Measurements from ENCODE around the gene HOTAIR.

HOTAIR gene

DNA sequence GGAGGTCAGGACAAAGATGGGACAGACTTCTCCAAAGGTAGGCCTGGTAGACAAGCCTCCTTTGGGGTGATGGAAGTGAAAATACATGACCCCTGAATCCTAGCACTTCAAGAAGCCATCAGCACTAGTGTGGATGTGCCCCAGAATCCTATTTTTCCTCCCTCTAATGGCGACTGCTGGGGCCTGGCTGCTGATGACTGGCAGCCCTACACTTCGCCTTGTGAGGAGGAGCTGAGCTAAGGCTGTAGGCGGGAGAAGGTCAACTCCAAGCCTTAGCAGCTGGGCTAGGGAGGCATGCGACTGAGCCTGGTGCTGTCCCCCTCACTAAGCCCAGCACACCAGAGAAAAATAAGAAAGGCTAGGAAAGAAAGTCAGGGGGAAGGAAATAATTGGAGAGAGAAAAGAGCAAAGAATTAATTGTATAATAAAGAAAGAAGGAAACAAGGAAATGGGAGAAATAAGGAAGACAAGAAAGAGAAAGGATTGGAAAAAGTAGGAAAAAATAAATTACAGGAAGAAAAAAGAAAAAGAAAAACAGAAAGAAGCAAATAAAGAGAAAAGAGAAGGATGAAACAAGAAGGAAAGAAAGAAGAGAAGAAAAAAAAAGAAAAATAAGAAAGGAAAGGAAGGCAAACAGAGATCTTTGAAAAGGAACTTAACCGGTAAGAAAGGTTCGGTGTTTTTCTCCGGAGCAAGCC is 5.5 kb upstream of the HOTAIR start:
- peaks cover 8 to 24% of the 10 kb centered on the region in 2 experiments for H3K4me1 ChIP-seq (ENCODE audit: control insufficient read depth in 1 of 2, insufficient read depth in 1 of 2, low read depth in 1 of 2, low read length in 1 of 2)
- H3K27me3 ChIP-seq = peaks cover 100% of the 10 kb centered on the region
- TF ChIP-seq, protein P1, sequence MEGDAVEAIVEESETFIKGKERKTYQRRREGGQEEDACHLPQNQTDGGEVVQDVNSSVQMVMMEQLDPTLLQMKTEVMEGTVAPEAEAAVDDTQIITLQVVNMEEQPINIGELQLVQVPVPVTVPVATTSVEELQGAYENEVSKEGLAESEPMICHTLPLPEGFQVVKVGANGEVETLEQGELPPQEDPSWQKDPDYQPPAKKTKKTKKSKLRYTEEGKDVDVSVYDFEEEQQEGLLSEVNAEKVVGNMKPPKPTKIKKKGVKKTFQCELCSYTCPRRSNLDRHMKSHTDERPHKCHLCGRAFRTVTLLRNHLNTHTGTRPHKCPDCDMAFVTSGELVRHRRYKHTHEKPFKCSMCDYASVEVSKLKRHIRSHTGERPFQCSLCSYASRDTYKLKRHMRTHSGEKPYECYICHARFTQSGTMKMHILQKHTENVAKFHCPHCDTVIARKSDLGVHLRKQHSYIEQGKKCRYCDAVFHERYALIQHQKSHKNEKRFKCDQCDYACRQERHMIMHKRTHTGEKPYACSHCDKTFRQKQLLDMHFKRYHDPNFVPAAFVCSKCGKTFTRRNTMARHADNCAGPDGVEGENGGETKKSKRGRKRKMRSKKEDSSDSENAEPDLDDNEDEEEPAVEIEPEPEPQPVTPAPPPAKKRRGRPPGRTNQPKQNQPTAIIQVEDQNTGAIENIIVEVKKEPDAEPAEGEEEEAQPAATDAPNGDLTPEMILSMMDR (IDR thresholded peaks at IDR 0.05) = no peak
- H3K4me3 ChIP-seq (ENCODE audit: low read depth in 1 of 2, low read length in 1 of 2) = no peak overlapping the region
- H3K9me3 ChIP-seq = no peaks in the 10 kb centered on the region
- H3K27ac ChIP-seq = no peak overlapping the region
- H3K36me3 ChIP-seq = no peaks in the 10 kb centered on the region

GRCh38 chr12:53978477-53979356 is 4.0 kb upstream of the HOTAIR start:
- TF ChIP-seq, protein P1 (IDR thresholded peaks at IDR 0.05) = no peak
- Histone ChIP-seq H3K27ac (no peak overlapping the region), H3K27me3 (peaks cover 100% of the 10 kb centered on the region), H3K4me3 (ENCODE audit: low read depth in 1 of 2, low read length in 1 of 2) (no peak overlapping the region), H3K9me3 (no peaks in the 10 kb centered on the region), H3K36me3 (no peaks in the 10 kb centered on the region), H3K4me1 (ENCODE audit: control insufficient read depth in 1 of 2, insufficient read depth in 1 of 2, low read depth in 1 of 2, low read length in 1 of 2) (peaks cover under 1 to 25% of the 10 kb centered on the region in 2 experiments)

- TF ChIP-seq, protein P1 (IDR thresholded peaks at IDR 0.05) = no peak
- Histone ChIP-seq H3K27ac (no peak overlapping the region), H3K4me1 (ENCODE audit: control insufficient read depth in 1 of 2, insufficient read depth in 1 of 2, low read depth in 1 of 2, low read length in 1 of 2) (peaks cover 0 to 23% of the 10 kb centered on the region in 2 experiments), H3K9me3 (no peaks in the 10 kb centered on the region), H3K27me3 (peaks cover 100% of the 10 kb centered on the region), H3K36me3 (no peaks in the 10 kb centered on the region), H3K4me3 (ENCODE audit: low read depth in 1 of 2, low read length in 1 of 2) (no peak overlapping the region)
Observed at GRCh38 chr12:53977596-53978445, 3.1 kb upstream of the HOTAIR start.

GRCh38 chr12:53976823-53977595 is 2.3 kb upstream of the HOTAIR start:
- Histone ChIP-seq H3K27ac (no peak overlapping the region), H3K9me3 (no peaks in the 10 kb centered on the region), H3K27me3 (peaks cover 100% of the 10 kb centered on the region), H3K4me3 (ENCODE audit: low read depth in 1 of 2, low read length in 1 of 2) (no peak overlapping the region), H3K4me1 (ENCODE audit: control insufficient read depth in 1 of 2, insufficient read depth in 1 of 2, low read depth in 1 of 2, low read length in 1 of 2) (peaks cover 0 to 23% of the 10 kb centered on the region in 2 experiments), H3K36me3 (no peaks in the 10 kb centered on the region)
- TF ChIP-seq, protein P1 (IDR thresholded peaks at IDR 0.05) = no peak

All from neutrophil (primary cell).